Liver (tissue), 9 donors: ENCODE measurements around the gene OSBPL9. TPM values are rescaled to one million over a fixed set of nuclear protein-coding genes. Genes with fewer than 3 reads are reported as not detected.
A peak's percentile ranks its signal among the peaks of the same experiment; 100 is the strongest.
"Not testable (repeated sequence)": the region's sequence is repeated elsewhere in the genome, so short reads cannot be mapped to it uniquely, and the experiment has no call there.

Experiments used
- DNase-seq: peaks from one replicate; pipeline ENCODE4 v3.0.0-alpha.2; 2017; ENCODE audit warnings: low spot score
- H3K27ac ChIP-seq, 2 donors: one replicate each; pipeline ENCODE4 v1.7.0; 2013; ENCODE audit warnings: inconsistent platforms in 2 of 2, low read length in 2 of 2, control low read depth in 1 of 2, low read depth in 1 of 2, mild to moderate bottlenecking in 1 of 2
- H3K27me3 ChIP-seq, 4 donors: one replicate each; pipeline versions ENCODE4 v1.6.1 to v1.7.0; 2013; ENCODE audit warnings: low read length in 3 of 4, inconsistent platforms in 1 of 4, mild to moderate bottlenecking in 1 of 4, moderate library complexity in 1 of 4; ENCODE audit not compliant: control insufficient read depth in 4 of 4, insufficient read depth in 4 of 4
- H3K36me3 ChIP-seq, 4 donors: one replicate each; pipeline versions ENCODE4 v1.6.1 to v1.7.0; 2013; ENCODE audit warnings: low read length in 3 of 4, mild to moderate bottlenecking in 3 of 4, low read depth in 1 of 4, moderate library complexity in 1 of 4; ENCODE audit not compliant: control insufficient read depth in 4 of 4, insufficient read depth in 3 of 4
- H3K4me1 ChIP-seq, 4 donors: one replicate each; pipeline versions ENCODE4 v1.6.1 to v1.7.0; 2013; ENCODE audit warnings: low read length in 3 of 4, mild to moderate bottlenecking in 3 of 4, moderate library complexity in 1 of 4; ENCODE audit not compliant: control insufficient read depth in 4 of 4, insufficient read depth in 4 of 4
- H3K4me3 ChIP-seq, 3 donors: one replicate each; pipeline versions ENCODE4 v1.6.1 to v1.7.0; 2013; ENCODE audit warnings: low read length in 3 of 3, control low read depth in 1 of 3, low read depth in 1 of 3, mild to moderate bottlenecking in 1 of 3
- H3K9ac ChIP-seq, 2 donors: one replicate each; pipeline ENCODE4 v1.7.0; 2013; ENCODE audit warnings: low read length in 2 of 2, mild to moderate bottlenecking in 2 of 2, moderate library complexity in 2 of 2, control low read depth in 1 of 2, low read depth in 1 of 2
- H3K9me3 ChIP-seq, 4 donors: one replicate each; pipeline versions ENCODE4 v1.6.1 to v1.7.0; 2013; ENCODE audit warnings: low read length in 3 of 4; ENCODE audit not compliant: control insufficient read depth in 4 of 4
- EGR1 ChIP-seq, 2 donors: IDR thresholded peaks; 2 replicates each; pipeline ENCODE4 v1.6.1; 2016 to 2018; ENCODE audit warnings: antibody characterized with exemption in 2 of 2, low read depth in 2 of 2
- HNF4A ChIP-seq, 2 donors: conservative IDR thresholded peaks; 2 replicates each; pipeline ENCODE4 v1.6.1; 2016; ENCODE audit warnings: antibody characterized with exemption in 2 of 2, mild to moderate bottlenecking in 2 of 2
- HNF4G ChIP-seq: IDR thresholded peaks from 2 replicates; pipeline ENCODE4 v1.6.1; 2016; ENCODE audit warnings: antibody characterized with exemption
- JUND ChIP-seq, 2 donors: IDR thresholded peaks; 2 replicates each; pipeline ENCODE4 v1.6.1; 2016; ENCODE audit warnings: antibody characterized with exemption in 2 of 2
- RXRA ChIP-seq, 2 donors: IDR thresholded peaks; 2 replicates each; pipeline ENCODE4 v1.6.1; 2017 to 2018; ENCODE audit warnings: antibody characterized with exemption in 2 of 2, mild to moderate bottlenecking in 1 of 2
- YY1 ChIP-seq: IDR thresholded peaks from 2 replicates; pipeline ENCODE4 v1.6.1; 2016; ENCODE audit warnings: antibody characterized with exemption, mild to moderate bottlenecking
- WGBS: extraction: QIAGEN DNeasy Blood & Tissue Kit; methylation state at CpG from one replicate; pipeline ENCODE4 v1.1.7; 2013; 5-methylcytosine and 5-hydroxymethylcytosine counted together
- polyA plus RNA-seq, 2 donors: library from polyadenylated mRNA; stranded (reverse) in 1 of 2; unstranded in 1 of 2; fragments of 200-250 nt in 1 of 2; fragments of >200 nt in 1 of 2; fragmentation: Nextera tagmentation in 1 of 2; extraction: Ambion mirVana in 1 of 2; gene quantifications; one replicate each; pipeline versions ENCODE4 v1.2.1 to v1.2.3, GENCODE V29; 2013 to 2015
- total RNA-seq, 2 donors: library from RNA; depleted of rRNA; stranded (reverse); fragments of >200 nt; gene quantifications; one replicate each; pipeline ENCODE4 v1.2.3, GENCODE V29; 2014
- TF ChIP-seq, protein P1 (sequence below): IDR thresholded peaks from 2 replicates; pipeline ENCODE4 v1.6.1; 2016; ENCODE audit warnings: antibody characterized with exemption
- TF ChIP-seq, protein P2 (sequence below): fragments of 150-350 bp; IDR thresholded peaks from 2 replicates; pipeline ENCODE4 v1.5.1; 2017; ENCODE audit warnings: improper control_type of control experiment, low read depth, low read length; ENCODE audit not compliant: missing input control
- donor health status: healthy.
- donor health status: healthy.
- donor health status: healthy.
- donor health status: healthy.
- donor health status: healthy.

The OSBPL9 gene
- total and polyA plus RNA-seq, 4 donors, result 52.1 to 129 (median 60.4) TPM

DNA sequence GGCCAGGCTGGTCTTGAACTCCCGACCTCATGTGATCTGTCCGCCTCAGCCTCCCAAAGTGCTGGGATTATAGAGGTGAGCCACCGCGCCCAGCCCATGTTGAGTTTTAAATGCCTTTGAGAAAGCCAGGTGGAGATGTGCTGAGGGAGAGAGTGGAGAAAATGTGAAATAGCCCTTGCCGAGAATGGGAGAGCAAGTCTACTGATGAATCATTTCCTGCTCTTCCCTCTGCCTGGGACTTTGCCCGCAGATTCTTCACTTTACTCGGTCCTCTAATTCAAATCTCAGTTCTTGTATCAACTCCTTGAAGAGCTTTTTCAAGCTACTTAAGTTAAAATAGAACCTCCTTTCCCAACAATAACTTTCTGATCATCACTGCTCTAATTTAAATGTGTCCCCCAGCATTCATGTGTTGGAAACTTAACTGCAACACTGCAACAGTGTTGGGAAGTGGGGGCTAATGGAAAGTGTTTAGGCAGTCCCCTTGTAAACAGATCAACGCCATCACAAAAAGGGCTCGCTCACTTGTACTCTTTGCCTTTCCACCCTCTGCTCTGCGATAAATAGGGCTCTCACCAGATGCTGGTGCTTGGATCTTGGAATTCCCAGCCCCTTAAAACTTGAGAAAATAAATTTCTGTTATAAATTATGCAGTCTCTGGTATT lies 27.8 kb downstream of the OSBPL9 start:
- Histone ChIP-seq H3K27ac (no peak overlapping the region), H3K27me3 (no peaks in the 10 kb centered on the region), H3K4me1 (peaks cover 3 to 16% (median 10%) of the 10 kb centered on the region in 4 donors), H3K9me3 (no peaks in the 10 kb centered on the region), H3K9ac (no peak overlapping the region), H3K36me3 (no peaks in the 10 kb centered on the region), H3K4me3 (no peak overlapping the region)
- no peak for DNase-seq
- TF ChIP-seq, protein P1, sequence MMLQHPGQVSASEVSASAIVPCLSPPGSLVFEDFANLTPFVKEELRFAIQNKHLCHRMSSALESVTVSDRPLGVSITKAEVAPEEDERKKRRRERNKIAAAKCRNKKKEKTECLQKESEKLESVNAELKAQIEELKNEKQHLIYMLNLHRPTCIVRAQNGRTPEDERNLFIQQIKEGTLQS, result no peak
- TF ChIP-seq, protein P2, sequence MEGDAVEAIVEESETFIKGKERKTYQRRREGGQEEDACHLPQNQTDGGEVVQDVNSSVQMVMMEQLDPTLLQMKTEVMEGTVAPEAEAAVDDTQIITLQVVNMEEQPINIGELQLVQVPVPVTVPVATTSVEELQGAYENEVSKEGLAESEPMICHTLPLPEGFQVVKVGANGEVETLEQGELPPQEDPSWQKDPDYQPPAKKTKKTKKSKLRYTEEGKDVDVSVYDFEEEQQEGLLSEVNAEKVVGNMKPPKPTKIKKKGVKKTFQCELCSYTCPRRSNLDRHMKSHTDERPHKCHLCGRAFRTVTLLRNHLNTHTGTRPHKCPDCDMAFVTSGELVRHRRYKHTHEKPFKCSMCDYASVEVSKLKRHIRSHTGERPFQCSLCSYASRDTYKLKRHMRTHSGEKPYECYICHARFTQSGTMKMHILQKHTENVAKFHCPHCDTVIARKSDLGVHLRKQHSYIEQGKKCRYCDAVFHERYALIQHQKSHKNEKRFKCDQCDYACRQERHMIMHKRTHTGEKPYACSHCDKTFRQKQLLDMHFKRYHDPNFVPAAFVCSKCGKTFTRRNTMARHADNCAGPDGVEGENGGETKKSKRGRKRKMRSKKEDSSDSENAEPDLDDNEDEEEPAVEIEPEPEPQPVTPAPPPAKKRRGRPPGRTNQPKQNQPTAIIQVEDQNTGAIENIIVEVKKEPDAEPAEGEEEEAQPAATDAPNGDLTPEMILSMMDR, result no peak
- TF ChIP-seq JUND (IDR thresholded peaks at IDR 0.05) (no peak), EGR1 (IDR thresholded peaks at IDR 0.05; ENCODE audit: low read depth in 2 of 2) (no peak)
- WGBS, result 95% methylated on average over 10 of the region's 10 CpGs

DNA sequence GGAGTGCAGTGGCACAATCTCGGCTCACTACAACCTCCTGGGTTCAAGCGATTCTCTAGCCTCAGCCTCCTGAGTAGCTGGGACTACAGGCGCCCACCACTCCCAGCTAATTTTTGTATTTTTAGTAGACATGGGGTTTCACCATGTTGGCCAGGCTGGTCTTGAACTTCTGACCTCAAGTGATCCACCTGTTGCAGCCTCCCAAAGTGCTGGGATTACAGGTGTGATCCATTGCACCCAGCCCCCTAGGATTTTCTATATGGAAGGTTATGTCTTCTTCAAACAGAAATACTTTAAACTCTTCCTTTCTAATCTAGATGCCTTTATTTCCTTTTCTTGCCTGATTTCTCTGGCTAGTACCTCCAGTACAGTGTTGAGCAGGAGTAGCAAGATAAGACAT lies 29.7 kb downstream of the OSBPL9 start:
- not testable (repeated sequence) for H3K9me3 ChIP-seq, DNase-seq, H3K4me3 ChIP-seq, H3K27me3 ChIP-seq, H3K27ac ChIP-seq, H3K36me3 ChIP-seq, H3K9ac ChIP-seq
- H3K4me1 ChIP-seq, result peaks cover 4 to 20% (median 10%) of the 10 kb centered on the region in 4 donors
- WGBS, result 100% methylated on average over 3 of the region's 3 CpGs

DNA sequence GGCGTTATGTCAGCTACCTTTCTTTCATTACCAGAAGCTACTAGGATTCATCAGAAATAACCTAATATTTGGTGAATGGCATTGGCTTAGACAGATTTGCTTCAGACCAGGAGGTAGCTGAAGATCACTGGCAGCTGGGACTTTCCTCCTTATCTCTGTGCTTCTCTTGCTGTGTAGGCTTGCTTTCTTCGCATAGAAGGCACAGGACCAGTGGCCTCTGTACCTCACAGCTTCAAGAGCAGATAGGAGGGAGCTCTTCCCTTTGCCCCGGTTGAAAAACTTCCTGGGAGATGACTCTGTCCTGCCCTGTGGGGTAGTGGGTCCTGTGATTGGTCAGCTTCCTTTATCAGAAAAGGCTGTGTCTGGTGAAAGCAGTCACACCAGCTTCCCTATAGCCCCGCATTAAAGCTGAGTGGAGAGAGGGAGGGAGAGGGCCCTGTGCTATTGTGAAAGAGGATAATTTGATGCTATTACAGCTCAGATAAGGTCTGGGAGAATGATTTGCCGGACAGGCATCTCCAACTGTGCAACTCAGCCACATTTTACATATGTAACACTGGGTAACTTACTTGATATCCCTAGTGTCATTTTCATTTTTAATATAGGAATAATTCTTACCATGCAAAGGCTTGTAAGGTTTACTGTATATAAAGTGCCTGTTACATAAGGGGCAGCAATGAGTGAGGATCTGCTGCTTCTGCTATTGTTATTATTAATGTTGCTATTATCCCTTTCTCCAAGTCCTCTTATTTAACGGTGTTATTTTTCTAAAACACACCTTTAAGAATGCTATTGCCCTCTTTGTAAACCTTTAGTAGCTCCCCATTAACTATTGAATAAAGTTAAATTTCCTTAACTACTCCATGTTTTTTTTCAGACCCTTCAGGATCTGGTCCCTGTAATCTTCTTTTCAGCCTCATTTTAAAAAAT lies 31.6 kb downstream of the OSBPL9 start:
- H3K27ac ChIP-seq, result peak overlapping the region; percentile 13 to 54
- TF ChIP-seq YY1 (peak; percentile 27), RXRA (IDR thresholded peaks at IDR 0.05) (peak in 1 of 2 donors; percentile 11), HNF4G (peak; percentile 7), HNF4A (conservative IDR thresholded peaks at IDR 0.05) (peak in 1 of 2 donors; percentile 11), EGR1 (IDR thresholded peaks at IDR 0.05; ENCODE audit: low read depth in 2 of 2) (no peak)
- no peaks in the 10 kb centered on the region for H3K36me3 ChIP-seq
- WGBS, result 44% methylated on average over 6 of the region's 6 CpGs
- peaks cover 6 to 33% (median 15%) of the 10 kb centered on the region in 4 donors for H3K4me1 ChIP-seq
- H3K27me3 ChIP-seq, result no peaks in the 10 kb centered on the region
- no peaks in the 10 kb centered on the region for H3K9me3 ChIP-seq
- H3K4me3 ChIP-seq, result no peak overlapping the region
- peak; percentile 36 for DNase-seq
- H3K9ac ChIP-seq, result no peak overlapping the region
